ENCODE measurements around the gene GTF2H4.
"Not testable (repeated sequence)": the region's sequence is repeated elsewhere in the genome, so short reads cannot be mapped to it uniquely, and the experiment has no call there.

The GTF2H4 gene

DNA sequence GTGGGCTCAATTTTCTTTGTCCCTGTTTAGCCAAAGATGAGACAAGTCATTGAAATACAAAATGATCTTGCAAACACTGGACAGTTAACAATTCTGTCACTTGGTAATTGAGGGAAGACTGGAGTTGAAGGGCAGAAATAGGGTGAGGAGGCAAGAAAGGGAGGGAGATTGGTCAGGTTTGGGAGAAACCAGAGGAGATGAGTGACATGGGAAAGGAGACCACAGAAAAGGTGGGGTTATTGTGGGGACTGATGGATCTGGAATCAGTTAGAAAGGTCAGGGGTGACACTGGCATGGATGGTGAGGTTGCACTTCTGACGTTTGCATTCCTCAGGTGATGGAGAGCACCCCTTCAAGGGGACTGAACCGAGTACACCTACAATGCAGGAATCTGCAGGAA lies 693 bp downstream of the GTF2H4 start:
- peak overlapping the region; percentile 89 for H3K4me3 ChIP-seq (ENCODE audit: low read depth, low read length)
- DNase-seq (ENCODE audit: low read depth, low spot score): no peak
- POLR2A ChIA-PET: no interaction called here
- TF ChIP-seq, protein P1, sequence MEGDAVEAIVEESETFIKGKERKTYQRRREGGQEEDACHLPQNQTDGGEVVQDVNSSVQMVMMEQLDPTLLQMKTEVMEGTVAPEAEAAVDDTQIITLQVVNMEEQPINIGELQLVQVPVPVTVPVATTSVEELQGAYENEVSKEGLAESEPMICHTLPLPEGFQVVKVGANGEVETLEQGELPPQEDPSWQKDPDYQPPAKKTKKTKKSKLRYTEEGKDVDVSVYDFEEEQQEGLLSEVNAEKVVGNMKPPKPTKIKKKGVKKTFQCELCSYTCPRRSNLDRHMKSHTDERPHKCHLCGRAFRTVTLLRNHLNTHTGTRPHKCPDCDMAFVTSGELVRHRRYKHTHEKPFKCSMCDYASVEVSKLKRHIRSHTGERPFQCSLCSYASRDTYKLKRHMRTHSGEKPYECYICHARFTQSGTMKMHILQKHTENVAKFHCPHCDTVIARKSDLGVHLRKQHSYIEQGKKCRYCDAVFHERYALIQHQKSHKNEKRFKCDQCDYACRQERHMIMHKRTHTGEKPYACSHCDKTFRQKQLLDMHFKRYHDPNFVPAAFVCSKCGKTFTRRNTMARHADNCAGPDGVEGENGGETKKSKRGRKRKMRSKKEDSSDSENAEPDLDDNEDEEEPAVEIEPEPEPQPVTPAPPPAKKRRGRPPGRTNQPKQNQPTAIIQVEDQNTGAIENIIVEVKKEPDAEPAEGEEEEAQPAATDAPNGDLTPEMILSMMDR (IDR thresholded peaks at IDR 0.05; ENCODE audit: insufficient read depth, low read length, missing control alignments): no peak
- CTCF ChIA-PET: interaction anchor here (1.2 to 24.2 kb wide), 4 partner anchors 8 to 167 kb away, joined by 4 to 1346 read pairs (median 131); no protein-coding TSS in a partner anchor

GRCh38 chr6:30910473-30910872 lies 2.5 kb downstream of the GTF2H4 start:
- CTCF ChIA-PET: interaction anchor here (1.5 to 24.2 kb wide), 3 partner anchors 79 to 165 kb away, joined by 7 to 1346 read pairs (median 258); no protein-coding TSS in a partner anchor
- DNase-seq (ENCODE audit: low read depth, low spot score); H3K4me3 ChIP-seq (ENCODE audit: low read depth, low read length); POLR2A ChIA-PET: not testable (repeated sequence)

GRCh38 chr6:30912746-30913520 lies 4.9 kb downstream of the GTF2H4 start:
- no peak overlapping the region for H3K4me3 ChIP-seq (ENCODE audit: low read depth, low read length)
- TF ChIP-seq, protein P1 (IDR thresholded peaks at IDR 0.05; ENCODE audit: insufficient read depth, low read length, missing control alignments): no peak
- POLR2A ChIA-PET: interaction anchor here (1.0 to 1.6 kb wide), 4 partner anchors 132 to 175 kb away, joined by 3 to 5 read pairs (median 4); no protein-coding TSS in a partner anchor

DNA sequence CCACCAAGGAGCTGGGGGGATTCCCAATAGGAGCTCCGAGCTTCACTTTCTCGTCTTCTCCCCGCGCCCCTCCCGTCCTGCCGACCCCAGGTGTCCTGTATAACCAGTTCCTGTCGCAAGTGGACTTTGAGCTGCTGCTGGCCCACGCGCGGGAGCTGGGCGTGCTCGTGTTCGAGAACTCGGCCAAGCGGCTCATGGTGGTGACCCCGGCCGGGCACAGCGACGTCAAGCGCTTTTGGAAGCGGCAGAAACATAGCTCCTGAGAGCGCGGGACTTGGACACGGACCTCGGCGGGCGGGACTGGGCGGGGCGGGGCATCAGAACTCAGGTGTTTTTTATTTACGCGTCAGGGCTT lies 5.7 kb downstream of the GTF2H4 start:
- ChIA-PET CTCF (interaction anchor here (0.6 to 24.2 kb wide), 30 partner anchors 10 to 235 kb away, joined by 3 to 1346 read pairs (median 12); partner anchors contain the start of genes DDR1, MUCL3, PSORS1C1 and SFTA2), POLR2A (interaction anchor here (0.6 to 2.5 kb wide), 9 partner anchors 9 to 174 kb away, joined by 3 to 11 read pairs (median 4); no protein-coding TSS in a partner anchor)
- TF ChIP-seq, protein P1 (IDR thresholded peaks at IDR 0.05; ENCODE audit: insufficient read depth, low read length, missing control alignments): no peak
- DNase-seq (ENCODE audit: low read depth, low spot score): no peak
- peak overlapping the region; percentile 60 for H3K4me3 ChIP-seq (ENCODE audit: low read depth, low read length)

More at GRCh38 chr6:30912746-30913520, 4.9 kb downstream of the GTF2H4 start:
- CTCF ChIA-PET: interaction anchor here (0.7 to 24.2 kb wide), 21 partner anchors 9 to 234 kb away, joined by 3 to 1346 read pairs (median 20); partner anchors contain the start of genes DDR1 and MUCL3
- no peak for DNase-seq (ENCODE audit: low read depth, low spot score)

GRCh38 chr6:30914076-30914853 lies 6.3 kb downstream of the GTF2H4 start, which contains the start of gene VARS2:
TSS of gene VARS2 (plus strand) at chr6:30914238. CDS start at chr6:30914837, 599 bp downstream.
- TF ChIP-seq, protein P1 (IDR thresholded peaks at IDR 0.05; ENCODE audit: insufficient read depth, low read length, missing control alignments): peak; percentile 52
- no peak for DNase-seq (ENCODE audit: low read depth, low spot score)
- H3K4me3 ChIP-seq (ENCODE audit: low read depth, low read length): peak within 1 kb of the TSS; percentile 60
- CTCF ChIA-PET: interaction anchor here (0.6 to 24.2 kb wide), 40 partner anchors 10 to 453 kb away, joined by 3 to 1346 read pairs (median 9); partner anchors contain the start of genes DDR1, MUCL3, PSORS1C1 and SFTA2
- POLR2A ChIA-PET: interaction anchor here (0.6 to 2.5 kb wide), 10 partner anchors 9 to 173 kb away, joined by 3 to 11 read pairs (median 4); no protein-coding TSS in a partner anchor

DNA sequence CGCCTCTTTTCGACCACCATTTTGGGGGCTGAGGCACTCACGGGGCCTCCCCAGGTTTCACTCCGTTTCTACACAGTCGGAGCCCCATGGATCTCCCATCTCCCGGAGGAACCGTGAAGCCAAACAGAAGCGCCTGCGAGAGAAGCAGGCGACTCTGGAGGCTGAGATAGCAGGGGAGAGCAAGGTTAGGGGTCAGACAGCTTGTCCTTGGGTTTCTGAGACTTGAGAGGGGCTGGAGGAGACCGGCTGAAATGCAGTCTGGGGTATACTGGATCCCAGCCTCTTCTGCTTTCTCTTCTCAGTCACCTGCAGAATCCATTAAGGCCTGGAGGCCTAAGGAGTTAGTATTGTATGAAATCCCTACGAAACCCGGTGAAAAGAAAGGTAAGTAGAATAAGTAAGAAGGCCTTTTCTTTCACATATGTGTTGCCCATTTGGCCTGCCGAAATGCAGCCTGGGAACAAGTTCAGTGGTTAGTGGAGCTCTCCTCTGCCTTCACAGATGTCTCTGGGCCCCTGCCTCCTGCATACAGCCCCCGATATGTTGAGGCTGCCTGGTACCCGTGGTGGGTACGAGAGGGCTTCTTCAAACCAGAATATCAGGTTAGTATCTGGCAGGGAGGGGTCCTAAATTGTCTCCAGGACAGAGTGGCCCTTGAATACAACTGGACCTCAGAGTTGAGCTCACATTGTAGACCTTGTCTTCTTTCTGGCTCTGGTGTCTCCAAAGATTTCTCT lies 7.0 kb downstream of the GTF2H4 start:
- TF ChIP-seq, protein P1 (IDR thresholded peaks at IDR 0.05; ENCODE audit: insufficient read depth, low read length, missing control alignments): no peak
- ChIA-PET CTCF (interaction anchor here (0.8 to 24.2 kb wide), 43 partner anchors 10 to 452 kb away, joined by 3 to 1346 read pairs (median 9); partner anchors contain the start of genes DDR1, MUC21, MUCL3 and PSORS1C1), POLR2A (interaction anchor here (1.6 to 2.5 kb wide), 2 partner anchors 156 to 165 kb away, joined by 4 to 11 read pairs; no protein-coding TSS in a partner anchor)
- H3K4me3 ChIP-seq (ENCODE audit: low read depth, low read length): peak overlapping the region; percentile 60
- DNase-seq (ENCODE audit: low read depth, low spot score): no peak
